Smooth muscle cell (in vitro differentiated cells): Measurements from ENCODE around the gene EIF4EBP2. TPM values are rescaled to one million over a fixed set of nuclear protein-coding genes. Genes with fewer than 3 reads are reported as not detected.
A peak's percentile ranks its signal among the peaks of the same experiment; 100 is the strongest.

ENCODE experiments used
- DNase-seq: peaks from one replicate; lab custom pipeline; 2025; ENCODE audit not compliant: unreplicated experiment; lab: John Stamatoyannopoulos, UW
- H2AFZ ChIP-seq: fragments of 200-600 bp; sonication (generic); 2 replicates; pipeline ENCODE4 v1.6.0; 2016; ENCODE audit warnings: antibody characterized with exemption, low read depth, mild to moderate bottlenecking
- H3F3A ChIP-seq: fragments of 200-600 bp; sonication (generic); 2 replicates; pipeline ENCODE4 v1.6.0; 2017; ENCODE audit warnings: antibody characterized with exemption, low read depth
- H3K27ac ChIP-seq: fragments of 200-600 bp; sonication (generic); 2 replicates; pipeline ENCODE4 v1.5.1; 2016; ENCODE audit warnings: low read depth, mild to moderate bottlenecking
- H3K27me3 ChIP-seq: fragments of 200-600 bp; sonication (generic); 2 replicates; pipeline ENCODE4 v1.6.1; 2016; ENCODE audit warnings: low read depth, mild to moderate bottlenecking
- H3K36me3 ChIP-seq: fragments of 200-600 bp; sonication (generic); 2 replicates; pipeline ENCODE4 v1.5.1; 2016; ENCODE audit warnings: low read depth
- H3K4me1 ChIP-seq: fragments of 200-600 bp; sonication (generic); 2 replicates; pipeline ENCODE4 v1.5.1; 2016; ENCODE audit warnings: low read depth
- H3K4me2 ChIP-seq: fragments of 200-600 bp; sonication (generic); 2 replicates; pipeline ENCODE4 v1.6.0; 2016; ENCODE audit warnings: mild to moderate bottlenecking
- H3K4me3 ChIP-seq: fragments of 200-600 bp; sonication (generic); 2 replicates; pipeline ENCODE4 v1.5.1; 2016; ENCODE audit warnings: mild to moderate bottlenecking
- H3K79me2 ChIP-seq: fragments of 200-600 bp; sonication (generic); 2 replicates; pipeline ENCODE4 v1.6.0; 2016; ENCODE audit warnings: low read depth, mild to moderate bottlenecking
- H3K9ac ChIP-seq: fragments of 200-600 bp; sonication (generic); 2 replicates; pipeline ENCODE4 v1.6.0; 2016; ENCODE audit warnings: low read depth
- H3K9me3 ChIP-seq: fragments of 200-600 bp; sonication (generic); replicated peaks from 2 replicates; pipeline ENCODE4 v1.5.1; 2016; ENCODE audit warnings: low read depth
- H4K20me1 ChIP-seq: fragments of 200-600 bp; sonication (generic); 2 replicates; pipeline ENCODE4 v1.6.0; 2016; ENCODE audit warnings: low read depth
- WGBS: methylation state at CpG from one replicate; pipeline ENCODE4 v1.1.7; 2016; ENCODE audit warnings: low lambda C conversion rate; 5-methylcytosine and 5-hydroxymethylcytosine counted together
- polyA plus RNA-seq: library from polyadenylated mRNA; unstranded; fragments of >200 nt; fragmentation: Nextera tagmentation; extraction: Ambion mirVana; gene quantifications from 2 replicates; pipeline ENCODE4 v1.2.1, GENCODE V29; 2016
- total RNA-seq: library from RNA; depleted of rRNA; stranded (reverse); fragments of >200 nt; gene quantifications from 2 replicates; pipeline ENCODE4 v1.2.3, GENCODE V29; 2014
- TF ChIP-seq, protein P1 (sequence below): fragments of 200-600 bp; sonication (generic); IDR thresholded peaks from 2 replicates; pipeline ENCODE4 v1.5.1; 2017; ENCODE audit warnings: borderline replicate concordance, mild to moderate bottlenecking, antibody characterized with exemption; ENCODE audit not compliant: insufficient read depth, poor library complexity, severe bottlenecking

EIF4EBP2 gene
- total and polyA plus RNA-seq, 2 experiments from 2014 or later = 35.9 to 43.9 TPM

DNA sequence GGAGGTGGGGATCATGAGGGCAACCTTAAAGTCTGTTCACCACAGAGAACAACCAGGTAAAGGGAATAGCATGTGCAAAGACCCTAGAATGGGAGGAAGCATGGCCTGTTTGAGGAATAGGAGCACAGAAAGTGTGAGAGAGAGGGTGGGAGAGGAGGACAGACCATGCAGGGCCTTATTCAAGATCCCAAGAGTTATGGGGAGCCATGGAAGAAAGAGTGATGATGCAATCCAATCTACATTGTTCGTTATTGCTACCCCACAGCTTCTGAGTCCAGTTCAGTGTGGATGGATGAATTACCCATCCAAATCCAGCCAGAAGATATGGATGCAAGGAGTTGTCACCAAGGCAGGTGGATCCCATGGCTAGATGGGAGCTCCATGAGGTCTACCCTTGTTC is 7.8 kb upstream of the EIF4EBP2 start:
- no peak for DNase-seq
- no peak overlapping the region for H3K4me3 ChIP-seq
- H3F3A ChIP-seq = no peaks in the 10 kb centered on the region
- H3K9ac ChIP-seq = no peak overlapping the region
- no peak overlapping the region for H3K4me2 ChIP-seq
- no peaks in the 10 kb centered on the region for H3K79me2 ChIP-seq
- H3K9me3 ChIP-seq = no peaks in the 10 kb centered on the region
- no peaks in the 10 kb centered on the region for H3K4me1 ChIP-seq
- no peak overlapping the region for H2AFZ ChIP-seq
- no peaks in the 10 kb centered on the region for H3K27me3 ChIP-seq
- no peaks in the 10 kb centered on the region for H3K36me3 ChIP-seq
- WGBS = 85% methylated on average over 1 of the region's 1 CpG
- TF ChIP-seq, protein P1, sequence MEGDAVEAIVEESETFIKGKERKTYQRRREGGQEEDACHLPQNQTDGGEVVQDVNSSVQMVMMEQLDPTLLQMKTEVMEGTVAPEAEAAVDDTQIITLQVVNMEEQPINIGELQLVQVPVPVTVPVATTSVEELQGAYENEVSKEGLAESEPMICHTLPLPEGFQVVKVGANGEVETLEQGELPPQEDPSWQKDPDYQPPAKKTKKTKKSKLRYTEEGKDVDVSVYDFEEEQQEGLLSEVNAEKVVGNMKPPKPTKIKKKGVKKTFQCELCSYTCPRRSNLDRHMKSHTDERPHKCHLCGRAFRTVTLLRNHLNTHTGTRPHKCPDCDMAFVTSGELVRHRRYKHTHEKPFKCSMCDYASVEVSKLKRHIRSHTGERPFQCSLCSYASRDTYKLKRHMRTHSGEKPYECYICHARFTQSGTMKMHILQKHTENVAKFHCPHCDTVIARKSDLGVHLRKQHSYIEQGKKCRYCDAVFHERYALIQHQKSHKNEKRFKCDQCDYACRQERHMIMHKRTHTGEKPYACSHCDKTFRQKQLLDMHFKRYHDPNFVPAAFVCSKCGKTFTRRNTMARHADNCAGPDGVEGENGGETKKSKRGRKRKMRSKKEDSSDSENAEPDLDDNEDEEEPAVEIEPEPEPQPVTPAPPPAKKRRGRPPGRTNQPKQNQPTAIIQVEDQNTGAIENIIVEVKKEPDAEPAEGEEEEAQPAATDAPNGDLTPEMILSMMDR = no peak
- no peak overlapping the region for H3K27ac ChIP-seq
- no peaks in the 10 kb centered on the region for H4K20me1 ChIP-seq

DNA sequence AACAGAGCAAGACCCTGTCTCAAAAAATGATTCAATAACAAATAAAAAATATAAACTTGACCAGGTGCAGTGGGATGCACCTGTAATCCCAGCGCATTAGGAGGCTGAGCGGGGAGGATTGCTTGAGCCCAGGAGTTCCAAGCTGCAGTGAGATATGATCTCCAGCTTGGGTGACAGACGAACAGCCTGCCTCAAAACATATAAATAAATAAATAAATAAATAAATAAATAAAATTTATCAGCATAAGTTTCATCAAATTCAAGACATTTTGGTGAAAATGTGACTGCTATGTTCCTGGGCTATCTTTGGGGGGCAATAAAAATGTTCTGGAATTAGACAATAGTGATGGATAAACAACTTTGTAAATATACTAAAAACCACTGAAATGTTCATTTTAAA is 4.8 kb upstream of the EIF4EBP2 start:
- no peak overlapping the region for H3K4me2 ChIP-seq

DNA sequence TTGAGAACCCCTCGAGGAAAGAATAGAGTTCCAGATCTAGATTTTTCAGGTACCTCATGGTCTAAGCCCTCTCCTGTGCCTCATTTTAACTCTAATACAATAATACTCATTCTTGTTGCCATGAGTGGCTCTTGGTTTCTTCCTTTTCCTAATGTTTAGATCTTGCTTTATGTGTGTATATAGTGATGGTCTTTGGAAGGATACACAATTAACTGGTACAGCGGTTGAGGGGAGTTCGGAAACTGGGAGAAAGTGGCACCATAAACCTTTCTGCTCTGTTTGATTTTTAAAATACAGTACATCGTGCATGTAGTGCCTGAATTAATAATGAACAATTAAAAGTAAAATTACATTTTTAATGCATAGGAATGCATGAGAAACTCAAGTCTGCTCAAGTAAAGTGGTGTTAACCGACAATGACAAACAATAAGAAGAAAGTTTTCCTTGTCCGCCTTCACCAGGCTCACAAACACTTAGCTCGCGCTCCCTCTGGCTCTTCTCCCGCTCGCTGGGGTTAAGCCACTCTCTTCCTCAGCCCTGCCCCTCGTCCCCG is 386 bp upstream of the EIF4EBP2 start:
- Histone ChIP-seq H3F3A (peaks cover 8% of the 10 kb centered on the region), H2AFZ (peak overlapping the region; percentile 79), H3K4me1 (peaks cover 8% of the 10 kb centered on the region), H3K79me2 (peaks cover 39% of the 10 kb centered on the region), H3K36me3 (no peaks in the 10 kb centered on the region), H3K9me3 (no peaks in the 10 kb centered on the region), H3K27me3 (no peaks in the 10 kb centered on the region), H3K9ac (no peak overlapping the region), H4K20me1 (peaks cover 41% of the 10 kb centered on the region), H3K27ac (no peak overlapping the region), H3K4me3 (peak overlapping the region; percentile 79), H3K4me2 (peak overlapping the region; percentile 91)
- 22% methylated on average over 12 of the region's 12 CpGs for WGBS
- TF ChIP-seq, protein P1 = no peak
- no peak for DNase-seq

More for the DNA sequence above, 4.8 kb upstream of the EIF4EBP2 start:
- Histone ChIP-seq H3K4me1 (no peaks in the 10 kb centered on the region), H3K27ac (no peak overlapping the region), H2AFZ (no peak overlapping the region), H4K20me1 (no peaks in the 10 kb centered on the region), H3K4me3 (no peak overlapping the region), H3K9me3 (no peaks in the 10 kb centered on the region), H3K79me2 (peaks cover 2% of the 10 kb centered on the region), H3K9ac (no peak overlapping the region), H3F3A (no peaks in the 10 kb centered on the region), H3K27me3 (no peaks in the 10 kb centered on the region), H3K36me3 (no peaks in the 10 kb centered on the region)
- no peak for DNase-seq
- TF ChIP-seq, protein P1 = no peak
- WGBS = 91% methylated on average over 3 of the region's 3 CpGs

DNA sequence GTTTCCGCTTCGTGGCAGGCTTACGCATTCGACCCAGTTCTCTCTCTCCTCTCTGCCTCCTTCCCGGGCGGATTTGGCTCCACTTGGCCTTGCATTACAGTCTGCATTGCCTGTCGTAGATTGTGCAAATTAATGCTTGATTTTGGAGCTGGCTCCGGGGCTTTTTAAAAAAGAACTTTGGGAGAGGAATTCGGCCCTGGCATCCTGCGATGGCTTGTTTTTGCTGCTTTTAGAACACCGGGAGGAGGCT is 767 bp downstream of the EIF4EBP2 start:
- Histone ChIP-seq H3K9ac (peak overlapping the region; percentile 94), H3K79me2 (peaks cover 50% of the 10 kb centered on the region), H2AFZ (no peak overlapping the region), H3K9me3 (no peaks in the 10 kb centered on the region), H3K36me3 (no peaks in the 10 kb centered on the region), H3K4me2 (peak overlapping the region; percentile 91), H4K20me1 (peaks cover 53% of the 10 kb centered on the region), H3K4me3 (peak overlapping the region; percentile 79), H3K4me1 (peaks cover 8% of the 10 kb centered on the region), H3F3A (peaks cover 8% of the 10 kb centered on the region), H3K27me3 (no peaks in the 10 kb centered on the region), H3K27ac (peak overlapping the region; percentile 86)
- WGBS = under 1% methylated on average over 11 of the region's 11 CpGs
- TF ChIP-seq, protein P1 = no peak
- no peak for DNase-seq
